Neural crest cell (in vitro differentiated cells): ENCODE results near the gene MLANA. TPM values are rescaled to one million over a fixed set of nuclear protein-coding genes. Genes with fewer than 3 reads are reported as not detected.

Experiments
- DNase-seq: peaks from one replicate; pipeline ENCODE4 v3.0.0; 2021; ENCODE audit warnings: low read depth, mixed read lengths, low spot score
- H3K27ac Mint-ChIP-seq: one replicate; pipeline ENCODE4 v1.8.0; 2021; ENCODE audit warnings: mild to moderate bottlenecking, mixed read lengths; ENCODE audit not compliant: unreplicated experiment
- H3K27me3 Mint-ChIP-seq: 2 replicates; pipeline ENCODE4 v1.8.0; 2021; ENCODE audit warnings: low read depth, mild to moderate bottlenecking, mixed read lengths
- H3K36me3 Mint-ChIP-seq: 2 replicates; pipeline ENCODE4 v1.8.0; 2021; ENCODE audit warnings: low read depth, mild to moderate bottlenecking, mixed read lengths
- H3K4me1 Mint-ChIP-seq: 2 replicates; pipeline ENCODE4 v1.8.0; 2021; ENCODE audit warnings: mixed read lengths
- H3K4me3 Mint-ChIP-seq: one replicate; pipeline ENCODE4 v1.8.0; 2021; ENCODE audit warnings: mild to moderate bottlenecking, mixed read lengths
- H3K9me3 Mint-ChIP-seq: 2 replicates; pipeline ENCODE4 v1.8.0; 2021; ENCODE audit warnings: mixed read lengths
- total RNA-seq: library from RNA; stranded (reverse); gene quantifications from 2 replicates; pipeline ENCODE4 v1.2.1, GENCODE V29; 2021
- TF ChIP-seq, protein P1 (sequence below): fragments of 200-600 bp; sonication (generic); conservative IDR thresholded peaks from 2 replicates; pipeline ENCODE4 v1.5.0; 2021; ENCODE audit warnings: antibody characterized with exemption, mild to moderate bottlenecking

The MLANA gene
- total RNA-seq, 1 donor from 2014 or later, result not detected

DNA sequence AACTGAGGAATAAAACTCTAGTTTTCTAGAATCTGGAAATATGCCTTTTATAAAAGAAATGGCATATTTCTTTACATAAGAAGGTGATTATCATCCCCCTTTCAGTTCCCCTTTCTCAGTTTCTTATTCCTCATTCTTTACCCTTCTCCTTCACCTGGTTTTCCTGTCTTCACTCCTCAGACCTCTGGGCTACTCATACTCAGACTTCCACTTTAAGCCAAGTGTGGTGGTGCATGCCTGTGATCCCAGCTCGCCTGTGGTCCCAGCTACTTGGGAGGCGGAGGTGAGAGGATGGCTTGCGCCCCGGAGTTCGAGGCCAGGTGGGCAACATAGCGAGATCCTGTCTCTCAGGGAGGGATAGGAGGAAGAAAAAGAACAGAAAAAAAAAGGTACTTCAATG lies 67.6 kb downstream of the MLANA start:
- Mint-ChIP-seq H3K27me3 (no peaks in the 10 kb centered on the region), H3K4me1 (no peaks in the 10 kb centered on the region), H3K27ac (no peak overlapping the region), H3K4me3 (no peak overlapping the region), H3K9me3 (no peaks in the 10 kb centered on the region), H3K36me3 (no peaks in the 10 kb centered on the region)
- no peak for DNase-seq
- TF ChIP-seq, protein P1, sequence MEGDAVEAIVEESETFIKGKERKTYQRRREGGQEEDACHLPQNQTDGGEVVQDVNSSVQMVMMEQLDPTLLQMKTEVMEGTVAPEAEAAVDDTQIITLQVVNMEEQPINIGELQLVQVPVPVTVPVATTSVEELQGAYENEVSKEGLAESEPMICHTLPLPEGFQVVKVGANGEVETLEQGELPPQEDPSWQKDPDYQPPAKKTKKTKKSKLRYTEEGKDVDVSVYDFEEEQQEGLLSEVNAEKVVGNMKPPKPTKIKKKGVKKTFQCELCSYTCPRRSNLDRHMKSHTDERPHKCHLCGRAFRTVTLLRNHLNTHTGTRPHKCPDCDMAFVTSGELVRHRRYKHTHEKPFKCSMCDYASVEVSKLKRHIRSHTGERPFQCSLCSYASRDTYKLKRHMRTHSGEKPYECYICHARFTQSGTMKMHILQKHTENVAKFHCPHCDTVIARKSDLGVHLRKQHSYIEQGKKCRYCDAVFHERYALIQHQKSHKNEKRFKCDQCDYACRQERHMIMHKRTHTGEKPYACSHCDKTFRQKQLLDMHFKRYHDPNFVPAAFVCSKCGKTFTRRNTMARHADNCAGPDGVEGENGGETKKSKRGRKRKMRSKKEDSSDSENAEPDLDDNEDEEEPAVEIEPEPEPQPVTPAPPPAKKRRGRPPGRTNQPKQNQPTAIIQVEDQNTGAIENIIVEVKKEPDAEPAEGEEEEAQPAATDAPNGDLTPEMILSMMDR, result no peak

Other genes starting within 250 kb of the MLANA start
- 5.9 and 6.7 TPM in 2 replicates for gene ERMP1, start 57.8 kb upstream of the MLANA start, total RNA-seq
- 25.6 and 25.9 TPM in 2 replicates for gene RANBP6, start 124.7 kb downstream of the MLANA start, total RNA-seq